T-cell (primary cell): Measurements from ENCODE around the gene POLR2B. TPM values are rescaled to one million over a fixed set of nuclear protein-coding genes. Genes with fewer than 3 reads are reported as not detected.
"Not testable (repeated sequence)": the region's sequence is repeated elsewhere in the genome, so short reads cannot be mapped to it uniquely, and the experiment has no call there.

Source experiments
- ATAC-seq, 4 experiments: fragments of 200-7000 bp in 3 of 4; fragments of 150-1000 bp in 1 of 4; cut with Tn5 transposase; replicated peaks in 1 of 4; 1 replicate in 3 of 4; 2 replicates in 1 of 4; pipeline ENCODE4 v1.10.0; 2021; ENCODE audit warnings: moderate library complexity in 3 of 4, mild to moderate bottlenecking in 2 of 4, moderate number of reproducible peaks in 1 of 4
- CTCF ChIA-PET, 2 donors: fragments of 300-600 bp; sonication (Branson Sonifier 250); formaldehyde crosslinking; loops; one replicate each; lab custom pipeline; 2022; ENCODE audit warnings: antibody characterized with exemption in 2 of 2; lab: Charles Lee
- POLR2A ChIA-PET, 2 donors: fragments of 300-600 bp; sonication (Branson Sonifier 250); formaldehyde crosslinking; loops; one replicate each; lab custom pipeline; 2022; ENCODE audit warnings: antibody characterized with exemption in 2 of 2; lab: Charles Lee
- DNase-seq, 35 experiments: peaks; one replicate each; pipeline versions ENCODE4 v3.0.0 to v3.0.0-alpha.2; 2013 to 2023
- H3K27ac ChIP-seq: one replicate; pipeline ENCODE4 v1.5.1; 2013; ENCODE audit warnings: low read length
- H3K27me3 ChIP-seq, 2 experiments: replicated peaks in 1 of 2; 1 replicate in 1 of 2; 2 replicates in 1 of 2; pipeline versions ENCODE4 v1.6.1 to v1.7.0; 2013; ENCODE audit warnings: low read length in 1 of 2, mixed read lengths in 1 of 2; ENCODE audit not compliant: control insufficient read depth in 2 of 2, insufficient read depth in 2 of 2; ENCODE audit errors: extremely low read depth in 1 of 2
- H3K36me3 ChIP-seq, 2 donors: 1 replicate in 1 of 2; 2 replicates in 1 of 2; pipeline versions ENCODE4 v1.6.1 to v1.7.0; 2013; ENCODE audit warnings: low read length in 1 of 2; ENCODE audit not compliant: control insufficient read depth in 2 of 2, insufficient read depth in 1 of 2; ENCODE audit errors: extremely low read depth in 1 of 2
- H3K4me1 ChIP-seq, 2 experiments: 1 replicate in 1 of 2; 2 replicates in 1 of 2; pipeline versions ENCODE4 v1.6.1 to v1.7.0; 2013; ENCODE audit warnings: low read length in 2 of 2, mixed read lengths in 1 of 2; ENCODE audit not compliant: insufficient read depth in 2 of 2, control insufficient read depth in 1 of 2; ENCODE audit errors: extremely low read depth in 1 of 2
- H3K4me3 ChIP-seq, 2 donors: 1 replicate in 1 of 2; 2 replicates in 1 of 2; pipeline versions ENCODE4 v1.5.1 to v1.7.0; 2013; ENCODE audit warnings: mild to moderate bottlenecking in 2 of 2, low read length in 1 of 2, moderate library complexity in 1 of 2; ENCODE audit not compliant: control insufficient read depth in 1 of 2; ENCODE audit errors: extremely low read depth in 1 of 2
- H3K9me3 ChIP-seq: 2 replicates; pipeline ENCODE4 v1.7.0; 2013
- H3K27ac Mint-ChIP-seq, 2 donors: one replicate each; pipeline ENCODE4 v1.8.0; 2020 to 2021; ENCODE audit warnings: mild to moderate bottlenecking in 2 of 2, mixed read lengths in 2 of 2
- H3K27me3 Mint-ChIP-seq, 2 donors: one replicate each; pipeline ENCODE4 v1.8.0; 2021 to 2022; ENCODE audit warnings: mixed read lengths in 2 of 2
- H3K36me3 Mint-ChIP-seq: one replicate; pipeline ENCODE4 v1.8.0; 2021; ENCODE audit warnings: mixed read lengths
- H3K4me1 Mint-ChIP-seq, 3 donors: one replicate each; pipeline ENCODE4 v1.8.0; 2020 to 2022; ENCODE audit warnings: mixed read lengths in 3 of 3, mild to moderate bottlenecking in 1 of 3
- H3K4me3 Mint-ChIP-seq, 3 donors: one replicate each; pipeline ENCODE4 v1.8.0; 2020 to 2022; ENCODE audit warnings: mild to moderate bottlenecking in 3 of 3, mixed read lengths in 3 of 3, moderate library complexity in 3 of 3
- H3K9me3 Mint-ChIP-seq, 3 donors: one replicate each; pipeline ENCODE4 v1.8.0; 2020 to 2022; ENCODE audit warnings: mixed read lengths in 3 of 3
- WGBS: methylation state at CpG from one replicate; pipeline ENCODE4 v1.1.5; 2013; ENCODE audit warnings: missing lambda C conversion rate; ENCODE audit not compliant: insufficient coverage; 5-methylcytosine and 5-hydroxymethylcytosine counted together
- total RNA-seq, 35 experiments: library from RNA in 6 of 35; stranded (reverse) in 6 of 35; fragments of 120-200 nt in 1 of 35; gene quantifications; one replicate each; pipeline versions ENCODE4 v1.2.1 to v1.2.4 and lab custom pipeline; 2013 to 2026

The POLR2B gene
- total RNA-seq, 5 donors from 2014 or later (not counting 1 experiment from before 2014, with no cell fraction given): 79.4 to 112 (median 106) TPM

DNA sequence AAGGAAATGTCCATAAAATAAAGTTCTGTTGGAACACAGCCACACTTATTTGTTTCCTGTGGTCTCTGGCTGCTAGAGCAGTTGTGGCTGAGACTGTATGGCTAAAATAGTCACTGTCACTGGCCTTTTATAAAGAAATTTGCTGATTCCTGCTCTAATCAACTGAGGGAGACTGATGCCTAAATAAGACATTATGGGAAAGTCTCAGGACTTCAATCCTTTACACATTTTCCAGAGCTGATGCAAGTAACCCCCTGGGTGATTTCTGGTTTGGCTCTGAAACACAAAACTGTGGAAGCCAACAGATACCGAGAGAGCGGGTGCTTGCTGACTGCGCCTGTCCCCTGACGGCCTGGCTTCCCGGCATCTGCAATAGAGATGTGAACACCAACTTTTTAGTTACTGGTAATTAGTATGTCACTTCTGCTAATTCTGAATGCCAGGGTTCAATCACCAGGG is 64.0 kb downstream of the POLR2B start:
- no peak overlapping the region for H3K27ac ChIP-seq
- POLR2A ChIA-PET: no interaction called here
- no peaks in the 10 kb centered on the region for H3K9me3 ChIP-seq
- Mint-ChIP-seq H3K36me3 (no peaks in the 10 kb centered on the region), H3K4me3 (no peak overlapping the region), H3K27me3 (peaks cover 22 to 24% of the 10 kb centered on the region in 2 donors), H3K4me1 (peaks cover 0 to 4% (median 0%) of the 10 kb centered on the region in 3 donors), H3K27ac (no peak overlapping the region), H3K9me3 (peaks cover 0 to 7% (median 0%) of the 10 kb centered on the region in 3 donors)
- H3K4me1 ChIP-seq: no peaks in the 10 kb centered on the region
- DNase-seq (no peak), ATAC-seq (no peak)
- H3K36me3 ChIP-seq: no peaks in the 10 kb centered on the region
- WGBS: 94% methylated on average over 4 of the region's 5 CpGs
- peaks cover 0 to 25% of the 10 kb centered on the region in 2 experiments for H3K27me3 ChIP-seq
- no peak overlapping the region for H3K4me3 ChIP-seq
- CTCF ChIA-PET: interaction anchor here in 1 of 2 donors (0.6 kb wide), 1 partner anchor 65 kb away, joined by 3 read pairs; no protein-coding TSS in a partner anchor

DNA sequence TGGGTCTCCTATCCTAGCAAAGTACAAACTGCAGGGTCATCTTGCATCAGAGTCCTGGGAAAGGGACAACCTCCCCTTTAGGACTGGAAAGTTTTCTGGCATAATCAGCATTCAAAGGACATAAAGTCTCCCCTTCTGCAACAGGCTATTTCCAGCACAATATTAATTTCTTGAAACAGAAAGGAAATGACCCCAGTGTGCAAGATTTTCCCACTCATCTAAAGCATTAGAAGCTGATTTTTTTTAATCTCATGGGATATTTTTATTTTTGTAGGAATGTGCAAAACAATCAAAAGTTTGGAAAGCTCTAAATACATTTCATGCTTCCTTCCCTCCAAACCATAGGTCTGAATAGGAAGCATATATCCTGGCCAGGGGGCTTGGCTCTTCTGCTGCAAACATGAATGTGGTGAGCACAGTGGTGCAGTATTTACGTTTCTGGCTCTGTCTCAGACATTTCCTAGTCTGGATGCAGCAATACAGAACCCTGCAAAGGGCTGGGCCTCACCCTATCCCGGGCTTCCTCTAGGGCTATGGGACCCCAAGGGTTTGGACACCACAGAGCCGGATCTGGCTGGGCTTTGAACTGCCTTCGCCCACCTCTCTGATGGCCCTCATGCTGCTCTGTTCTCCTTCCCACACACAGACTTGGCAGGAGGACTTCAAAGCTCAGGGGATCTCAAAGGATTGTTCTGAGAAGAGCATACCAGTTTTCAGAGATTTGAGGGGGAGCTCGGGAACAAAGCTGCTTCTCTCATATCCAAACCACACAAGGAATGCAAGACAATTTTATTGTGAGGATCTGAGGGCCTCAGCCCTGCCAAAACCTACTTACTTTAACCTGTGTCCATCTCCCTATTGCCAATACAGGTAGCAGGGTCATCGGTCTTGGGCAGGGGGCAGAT is 64.9 kb downstream of the POLR2B start:
- DNase-seq (no peak), ATAC-seq (no peak)
- H3K4me1 Mint-ChIP-seq: no peaks in the 10 kb centered on the region
- no peak overlapping the region for H3K27ac Mint-ChIP-seq
- 62% methylated on average over 2 of the region's 6 CpGs for WGBS
- no peaks in the 10 kb centered on the region for H3K36me3 ChIP-seq
- no peaks in the 10 kb centered on the region for H3K9me3 ChIP-seq
- peaks cover 18 to 19% of the 10 kb centered on the region in 2 donors for H3K27me3 Mint-ChIP-seq
- H3K9me3 Mint-ChIP-seq: peaks cover 0 to 7% (median 0%) of the 10 kb centered on the region in 3 donors
- no peak overlapping the region for H3K27ac ChIP-seq
- CTCF ChIA-PET: interaction anchor here in 1 of 2 donors (0.6 kb wide), 1 partner anchor 65 kb away, joined by 3 read pairs; no protein-coding TSS in a partner anchor
- H3K27me3 ChIP-seq: peaks cover 0 to 19% of the 10 kb centered on the region in 2 experiments
- H3K4me3 Mint-ChIP-seq: no peak overlapping the region
- no peak overlapping the region for H3K4me3 ChIP-seq
- POLR2A ChIA-PET: no interaction called here
- no peaks in the 10 kb centered on the region for H3K4me1 ChIP-seq
- no peaks in the 10 kb centered on the region for H3K36me3 Mint-ChIP-seq

DNA sequence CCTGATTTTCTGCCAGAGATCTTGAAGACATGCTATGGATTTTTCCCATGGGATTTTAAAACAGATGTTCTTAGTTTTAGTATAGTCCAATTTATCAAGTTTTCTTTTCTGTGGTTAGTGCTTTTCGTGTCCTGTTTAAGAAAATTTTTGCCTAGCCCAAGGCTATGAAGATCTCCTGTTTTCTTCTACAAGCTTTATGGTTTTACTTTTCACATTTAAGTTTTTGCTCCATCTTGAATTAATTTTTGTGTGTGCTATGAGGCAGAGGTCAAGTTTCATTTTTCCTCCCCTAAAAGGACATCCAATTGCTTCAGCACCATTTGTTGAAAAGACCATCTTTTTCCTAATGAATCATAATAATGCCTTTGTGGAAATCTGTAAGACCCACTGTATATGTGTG is 65.6 kb downstream of the POLR2B start:
- Histone ChIP-seq H3K36me3 (no peaks in the 10 kb centered on the region), H3K4me3 (no peak overlapping the region), H3K9me3 (no peaks in the 10 kb centered on the region), H3K27me3 (peaks cover 0 to 19% of the 10 kb centered on the region in 2 experiments), H3K4me1 (no peaks in the 10 kb centered on the region), H3K27ac (no peak overlapping the region)
- peaks cover 0 to 7% (median 0%) of the 10 kb centered on the region in 3 donors for H3K9me3 Mint-ChIP-seq
- no peak overlapping the region for H3K4me3 Mint-ChIP-seq
- CTCF ChIA-PET: no interaction called here
- H3K36me3 Mint-ChIP-seq: no peaks in the 10 kb centered on the region
- WGBS: no CpG with 5 or more reads among the region's 1 CpG
- no peak for DNase-seq
- H3K4me1 Mint-ChIP-seq: no peaks in the 10 kb centered on the region
- POLR2A ChIA-PET: no interaction called here
- ATAC-seq: no peak
- H3K27ac Mint-ChIP-seq: no peak overlapping the region
- peaks cover 16 to 19% of the 10 kb centered on the region in 2 donors for H3K27me3 Mint-ChIP-seq

DNA sequence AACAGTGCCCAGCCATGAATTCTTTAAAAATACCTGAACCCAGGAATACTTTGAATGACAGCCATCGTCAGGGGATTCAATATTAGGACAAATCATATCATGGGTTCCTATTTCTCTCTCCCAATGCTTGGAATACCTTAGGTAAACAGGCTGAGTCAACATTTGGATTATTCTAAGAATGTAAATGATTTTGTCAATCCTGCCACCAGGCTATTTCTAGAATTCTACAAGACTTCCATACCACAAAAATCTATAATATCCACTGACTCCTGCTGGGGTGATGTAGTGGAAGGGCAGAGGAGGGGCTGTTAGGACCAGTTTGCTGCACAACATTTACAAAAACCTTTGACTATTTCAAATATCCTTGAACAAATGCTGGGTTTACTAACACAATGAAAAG is 66.3 kb downstream of the POLR2B start:
- no peak for DNase-seq
- H3K27ac ChIP-seq: no peak overlapping the region
- H3K36me3 ChIP-seq: no peaks in the 10 kb centered on the region
- peaks cover 0 to 7% (median 0%) of the 10 kb centered on the region in 3 donors for H3K9me3 Mint-ChIP-seq
- no peaks in the 10 kb centered on the region for H3K4me1 Mint-ChIP-seq
- no peak overlapping the region for H3K4me3 Mint-ChIP-seq
- no peaks in the 10 kb centered on the region for H3K36me3 Mint-ChIP-seq
- POLR2A ChIA-PET: no interaction called here
- peaks cover 12 to 18% of the 10 kb centered on the region in 2 donors for H3K27me3 Mint-ChIP-seq
- no peaks in the 10 kb centered on the region for H3K4me1 ChIP-seq
- no peaks in the 10 kb centered on the region for H3K9me3 ChIP-seq
- no CpG with 5 or more reads among the region's 1 CpG for WGBS
- H3K27me3 ChIP-seq: peaks cover 0 to 14% of the 10 kb centered on the region in 2 experiments
- no peak overlapping the region for H3K4me3 ChIP-seq
- no peak for ATAC-seq
- CTCF ChIA-PET: no interaction called here
- no peak overlapping the region for H3K27ac Mint-ChIP-seq

DNA sequence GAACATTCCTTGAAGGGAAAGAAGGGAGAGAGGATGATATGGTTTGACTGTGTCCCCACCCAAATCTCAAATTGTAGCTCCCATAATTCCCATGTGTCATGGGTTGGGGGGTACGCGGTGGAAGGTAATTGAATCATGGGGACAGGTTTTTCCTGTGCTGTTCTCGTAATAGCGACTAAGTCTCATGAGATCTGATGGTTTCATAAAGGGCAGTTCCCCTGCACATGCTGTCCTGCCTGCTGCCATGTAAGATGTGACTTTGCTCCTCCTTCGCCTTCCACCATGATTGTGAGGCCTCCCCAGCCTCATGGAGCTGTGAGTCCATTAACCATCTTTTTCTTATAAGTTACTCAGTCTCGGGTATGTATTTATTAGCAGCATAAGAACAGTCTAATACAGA is 68.3 kb downstream of the POLR2B start:
- POLR2A ChIA-PET, H3K4me1 Mint-ChIP-seq, H3K9me3 ChIP-seq, H3K27ac Mint-ChIP-seq, H3K4me3 ChIP-seq, CTCF ChIA-PET, ATAC-seq, H3K9me3 Mint-ChIP-seq, H3K27ac ChIP-seq, H3K4me1 ChIP-seq, H3K36me3 ChIP-seq, H3K36me3 Mint-ChIP-seq, DNase-seq, H3K4me3 Mint-ChIP-seq: not testable (repeated sequence)
- WGBS: 83% methylated on average over 1 of the region's 6 CpGs
- peaks cover 5 to 15% of the 10 kb centered on the region in 2 donors for H3K27me3 Mint-ChIP-seq
- H3K27me3 ChIP-seq: peaks cover 0 to 13% of the 10 kb centered on the region in 2 experiments

DNA sequence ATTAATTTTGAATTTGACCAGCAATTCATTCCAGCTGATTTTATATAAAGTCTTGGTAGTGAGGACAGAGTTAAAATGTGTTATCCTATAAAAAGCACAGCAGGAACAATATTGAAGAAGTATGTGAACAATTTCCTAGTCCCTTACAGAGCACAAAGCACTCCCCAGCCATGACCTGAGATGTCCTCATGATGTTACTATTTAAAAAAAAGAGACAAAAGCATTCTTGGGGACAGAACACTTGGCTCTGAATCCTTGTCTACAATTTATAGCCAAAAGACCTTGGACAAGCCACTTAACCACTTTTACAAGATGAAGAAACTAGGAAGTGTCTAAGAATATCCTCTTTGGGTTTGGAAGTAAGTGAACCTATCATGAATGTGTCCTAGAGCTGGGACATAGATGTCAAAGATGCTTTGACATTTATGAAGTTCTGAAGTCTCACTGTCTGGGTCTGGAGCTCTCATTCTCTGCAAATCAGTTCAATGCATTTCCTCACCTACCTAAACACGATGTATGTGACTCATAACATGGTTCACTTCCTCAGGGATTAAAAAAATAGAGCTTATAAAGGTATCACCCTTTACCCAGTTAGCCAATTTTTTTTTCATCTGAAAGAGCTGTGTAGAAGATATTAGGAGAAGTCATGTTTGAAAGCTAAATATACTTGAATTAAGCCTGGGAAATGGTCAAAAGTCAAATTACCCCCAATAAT is 70.1 kb downstream of the POLR2B start:
- no peak for ATAC-seq
- H3K4me3 Mint-ChIP-seq: no peak overlapping the region
- H3K36me3 ChIP-seq: no peaks in the 10 kb centered on the region
- no CpG with 5 or more reads among the region's 1 CpG for WGBS
- DNase-seq: no peak
- ChIA-PET POLR2A (no interaction called here), CTCF (no interaction called here)
- H3K9me3 Mint-ChIP-seq: peaks cover 0 to 7% (median 0%) of the 10 kb centered on the region in 3 donors
- H3K27ac ChIP-seq: no peak overlapping the region
- H3K27me3 ChIP-seq: peaks cover 0 to 12% of the 10 kb centered on the region in 2 experiments
- H3K4me1 ChIP-seq: no peaks in the 10 kb centered on the region
- no peaks in the 10 kb centered on the region for H3K4me1 Mint-ChIP-seq
- H3K36me3 Mint-ChIP-seq: no peaks in the 10 kb centered on the region
- no peaks in the 10 kb centered on the region for H3K9me3 ChIP-seq
- H3K4me3 ChIP-seq: no peak overlapping the region
- peaks cover 7 to 15% of the 10 kb centered on the region in 2 donors for H3K27me3 Mint-ChIP-seq
- H3K27ac Mint-ChIP-seq: no peak overlapping the region
